WI38 (cell line): ENCODE results near the gene RPS24.

Source experiments
- H3K4me3 ChIP-seq: 2 replicates; pipeline ENCODE4 v1.5.1; 2011; ENCODE audit warnings: low read depth, mild to moderate bottlenecking, control low read depth, low read length
- CTCF ChIP-seq: IDR thresholded peaks from 2 replicates; pipeline ENCODE4 v1.5.1; 2012; ENCODE audit warnings: low read depth, mild to moderate bottlenecking, control low read depth, low read length

RPS24 gene

GRCh38 chr10:78038791-78039547 is 5.3 kb downstream of the RPS24 start:
- TF ChIP-seq CTCF = no peak
- H3K4me3 ChIP-seq = no peak overlapping the region

GRCh38 chr10:78039743-78040142 is 6.1 kb downstream of the RPS24 start:
- no peak for TF ChIP-seq CTCF
- H3K4me3 ChIP-seq = no peak overlapping the region

GRCh38 chr10:78041170-78042057 is 7.8 kb downstream of the RPS24 start:
- TF ChIP-seq CTCF = no peak
- H3K4me3 ChIP-seq = no peak overlapping the region

GRCh38 chr10:78042058-78042751 is 8.5 kb downstream of the RPS24 start:
- TF ChIP-seq CTCF = no peak
- no peak overlapping the region for H3K4me3 ChIP-seq

- no peak overlapping the region for H3K4me3 ChIP-seq
- TF ChIP-seq CTCF = no peak
Observed at GRCh38 chr10:78042752-78043104, 9.1 kb downstream of the RPS24 start.

GRCh38 chr10:78044179-78044578 is 10.5 kb downstream of the RPS24 start:
- TF ChIP-seq CTCF = no peak
- H3K4me3 ChIP-seq = no peak overlapping the region
